ENCODE data around the gene AFF4.
A peak's percentile ranks its signal among the peaks of the same experiment; 100 is the strongest.
"Not testable (repeated sequence)": the region's sequence is repeated elsewhere in the genome, so short reads cannot be mapped to it uniquely, and the experiment has no call there.

AFF4 gene

DNA sequence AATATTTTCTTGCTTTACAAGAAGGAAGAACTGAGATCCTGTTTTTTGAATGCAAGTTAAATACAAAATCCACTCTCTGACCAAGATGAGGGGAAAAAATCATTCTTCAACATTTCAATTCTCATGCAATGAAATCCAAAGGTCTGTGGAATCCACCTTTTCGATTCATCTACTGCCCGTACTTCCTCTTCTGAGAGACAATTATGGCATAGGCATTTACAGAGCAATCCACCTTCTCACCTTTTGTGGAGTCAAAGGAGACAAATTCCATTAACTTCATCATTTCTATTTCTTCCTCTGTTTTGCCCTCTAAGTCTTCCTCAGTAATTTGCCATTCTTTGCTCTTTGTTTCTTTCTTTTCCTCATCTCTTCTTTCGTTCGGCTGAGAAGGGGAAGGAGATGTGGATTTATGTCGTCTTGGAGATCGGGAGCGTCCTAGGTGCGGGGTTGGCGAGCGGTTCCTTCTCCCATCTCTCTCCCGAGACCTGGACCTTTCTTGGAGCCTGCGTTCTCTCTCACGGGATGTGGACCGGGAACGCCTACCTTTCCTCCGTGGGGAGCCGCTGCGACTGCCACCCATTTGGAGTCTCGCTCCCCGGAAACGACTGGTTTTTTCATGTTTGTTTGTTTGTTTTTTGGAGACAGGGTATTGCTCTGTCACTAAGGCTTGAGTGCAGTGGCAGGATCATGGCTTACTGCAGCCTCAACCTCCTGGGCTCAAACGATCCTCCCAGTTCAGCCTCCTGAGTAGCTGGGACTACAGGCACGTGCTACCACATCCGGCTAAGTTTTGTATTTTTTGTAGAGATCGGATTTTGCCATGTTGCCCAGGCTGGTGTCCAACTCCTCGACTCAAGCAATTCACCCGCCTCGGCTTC, 24.3 kb upstream of the AFF4 start:
- TF ChIP-seq, protein P1, sequence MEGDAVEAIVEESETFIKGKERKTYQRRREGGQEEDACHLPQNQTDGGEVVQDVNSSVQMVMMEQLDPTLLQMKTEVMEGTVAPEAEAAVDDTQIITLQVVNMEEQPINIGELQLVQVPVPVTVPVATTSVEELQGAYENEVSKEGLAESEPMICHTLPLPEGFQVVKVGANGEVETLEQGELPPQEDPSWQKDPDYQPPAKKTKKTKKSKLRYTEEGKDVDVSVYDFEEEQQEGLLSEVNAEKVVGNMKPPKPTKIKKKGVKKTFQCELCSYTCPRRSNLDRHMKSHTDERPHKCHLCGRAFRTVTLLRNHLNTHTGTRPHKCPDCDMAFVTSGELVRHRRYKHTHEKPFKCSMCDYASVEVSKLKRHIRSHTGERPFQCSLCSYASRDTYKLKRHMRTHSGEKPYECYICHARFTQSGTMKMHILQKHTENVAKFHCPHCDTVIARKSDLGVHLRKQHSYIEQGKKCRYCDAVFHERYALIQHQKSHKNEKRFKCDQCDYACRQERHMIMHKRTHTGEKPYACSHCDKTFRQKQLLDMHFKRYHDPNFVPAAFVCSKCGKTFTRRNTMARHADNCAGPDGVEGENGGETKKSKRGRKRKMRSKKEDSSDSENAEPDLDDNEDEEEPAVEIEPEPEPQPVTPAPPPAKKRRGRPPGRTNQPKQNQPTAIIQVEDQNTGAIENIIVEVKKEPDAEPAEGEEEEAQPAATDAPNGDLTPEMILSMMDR (IDR thresholded peaks at IDR 0.05; ENCODE audit: low read depth, low read length) = no peak
- no peak overlapping the region for H3K4me3 ChIP-seq (replicated peaks in 1 of 2; ENCODE audit: low read depth in 2 of 2, low read length in 2 of 2)
- no peak for DNase-seq (ENCODE audit: low read depth in 2 of 2)

DNA sequence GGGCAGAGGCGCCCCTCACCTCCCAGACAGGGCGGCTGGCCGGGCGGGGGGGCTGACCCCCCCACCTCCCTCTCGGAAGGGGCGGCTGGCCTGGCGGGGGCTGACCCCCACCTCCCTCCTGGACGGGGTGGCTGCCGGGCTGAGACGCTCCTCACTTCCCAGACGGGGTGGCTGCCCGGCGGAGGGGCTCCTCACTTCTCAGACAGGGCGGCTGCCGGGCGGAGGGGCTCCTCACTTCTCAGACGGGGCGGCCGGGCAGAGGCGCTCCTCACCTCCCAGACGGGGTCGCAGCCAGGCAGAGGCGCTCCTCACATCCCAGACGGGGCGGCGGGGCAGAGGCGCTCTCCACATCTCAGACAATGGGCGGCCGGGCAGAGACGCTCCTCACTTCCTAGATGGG, 19.5 kb upstream of the AFF4 start:
- DNase-seq (ENCODE audit: low read depth in 2 of 2); H3K4me3 ChIP-seq (replicated peaks in 1 of 2; ENCODE audit: low read depth in 2 of 2, low read length in 2 of 2): not testable (repeated sequence)

DNA sequence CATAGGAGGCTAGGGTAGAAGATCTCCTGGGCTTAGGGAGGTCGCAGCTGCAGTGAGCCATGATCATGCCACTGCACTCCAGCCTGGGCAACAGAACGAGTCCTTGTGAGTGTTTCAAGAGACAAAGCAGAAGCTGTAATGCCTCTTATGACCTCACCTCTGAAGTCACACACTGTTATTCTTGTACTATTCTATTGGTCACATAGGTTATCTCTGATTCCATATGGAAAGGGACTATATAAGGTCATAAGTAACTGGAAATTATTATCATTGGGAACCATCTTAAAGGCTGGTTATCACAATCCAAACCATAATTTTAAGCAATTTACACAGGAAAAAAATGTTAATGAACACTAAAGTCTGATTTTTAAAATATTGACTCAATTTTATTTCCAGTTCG, 17.9 kb upstream of the AFF4 start:
- TF ChIP-seq, protein P1 (IDR thresholded peaks at IDR 0.05; ENCODE audit: low read depth, low read length) = no peak
- DNase-seq (ENCODE audit: low read depth in 2 of 2) = no peak

DNA sequence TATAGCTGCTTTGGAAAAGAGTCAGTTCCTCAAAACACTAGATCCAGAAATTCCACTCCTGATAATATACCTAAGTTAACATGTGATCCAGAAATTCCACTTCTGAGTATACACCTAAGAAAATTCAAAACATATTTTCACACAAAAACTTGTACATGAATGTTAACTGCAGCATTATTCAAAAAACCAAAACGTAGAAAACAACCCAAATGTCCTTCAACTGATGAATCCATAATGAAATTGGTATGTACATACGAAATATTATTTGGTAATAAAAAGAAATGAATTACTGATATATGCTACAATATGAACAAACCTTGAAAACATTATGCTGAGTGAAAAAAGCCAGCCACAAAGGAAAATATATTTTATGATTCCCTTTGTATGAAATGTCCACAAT, 16.5 kb upstream of the AFF4 start:
- no peak for DNase-seq (ENCODE audit: low read depth in 2 of 2)
- no peak overlapping the region for H3K4me3 ChIP-seq (replicated peaks in 1 of 2; ENCODE audit: low read depth in 2 of 2, low read length in 2 of 2)
- TF ChIP-seq, protein P1 (IDR thresholded peaks at IDR 0.05; ENCODE audit: low read depth, low read length) = no peak

More for the DNA sequence above, 17.9 kb upstream of the AFF4 start:
- H3K4me3 ChIP-seq (replicated peaks in 1 of 2; ENCODE audit: low read depth in 2 of 2, low read length in 2 of 2) = no peak overlapping the region

DNA sequence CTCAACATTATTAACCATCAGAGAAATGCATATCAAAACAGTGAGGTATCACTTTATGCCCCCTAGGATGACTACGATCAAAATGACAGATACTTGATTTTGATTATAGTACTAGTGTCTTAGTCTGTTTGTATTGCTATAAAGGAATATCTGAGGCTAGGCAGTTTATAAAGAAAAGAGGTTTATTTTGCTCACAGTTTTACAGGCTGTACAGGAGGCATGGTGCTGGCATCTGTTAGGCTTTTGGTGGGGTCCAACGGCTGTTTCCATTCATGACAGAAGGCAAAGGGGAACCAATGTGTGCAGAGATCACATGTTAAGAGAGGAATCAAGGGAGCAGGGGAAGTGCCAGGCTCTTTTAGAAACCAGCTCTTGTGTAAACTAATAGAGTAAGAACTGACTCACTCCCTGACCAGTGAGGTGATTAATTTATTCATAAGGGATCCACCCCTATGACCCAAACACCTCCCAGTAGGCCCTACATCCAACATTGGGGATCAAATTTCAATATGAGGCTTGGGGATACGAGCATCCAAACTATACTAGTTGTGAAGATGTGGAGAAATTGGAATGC, 16.0 kb upstream of the AFF4 start:
- peak in 1 of 2 donors; percentile 55 for DNase-seq (ENCODE audit: low read depth in 2 of 2)
- H3K4me3 ChIP-seq (replicated peaks in 1 of 2; ENCODE audit: low read depth in 2 of 2, low read length in 2 of 2) = no peak overlapping the region
- TF ChIP-seq, protein P1 (IDR thresholded peaks at IDR 0.05; ENCODE audit: low read depth, low read length) = no peak

DNA sequence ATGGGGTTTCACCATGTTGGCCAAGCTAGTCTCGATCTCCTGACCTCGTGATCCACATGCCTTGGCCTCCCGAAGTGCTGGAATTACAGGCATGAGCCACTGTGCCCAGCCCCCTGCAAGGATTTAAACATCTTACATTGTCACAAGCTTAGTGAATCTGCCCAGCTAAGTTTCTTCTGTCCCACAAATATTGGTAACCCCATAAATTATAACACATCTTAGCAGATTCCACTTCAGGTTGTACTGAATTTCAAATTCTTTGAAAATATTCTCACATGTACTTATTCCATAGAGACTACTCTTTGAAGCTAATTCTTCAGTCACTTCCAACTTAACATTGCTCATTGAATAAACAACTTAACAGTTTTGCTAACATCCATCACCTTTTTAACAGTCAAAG, 13.4 kb upstream of the AFF4 start:
- TF ChIP-seq, protein P1 (IDR thresholded peaks at IDR 0.05; ENCODE audit: low read depth, low read length) = no peak
- no peak for DNase-seq (ENCODE audit: low read depth in 2 of 2)
- no peak overlapping the region for H3K4me3 ChIP-seq (replicated peaks in 1 of 2; ENCODE audit: low read depth in 2 of 2, low read length in 2 of 2)

DNA sequence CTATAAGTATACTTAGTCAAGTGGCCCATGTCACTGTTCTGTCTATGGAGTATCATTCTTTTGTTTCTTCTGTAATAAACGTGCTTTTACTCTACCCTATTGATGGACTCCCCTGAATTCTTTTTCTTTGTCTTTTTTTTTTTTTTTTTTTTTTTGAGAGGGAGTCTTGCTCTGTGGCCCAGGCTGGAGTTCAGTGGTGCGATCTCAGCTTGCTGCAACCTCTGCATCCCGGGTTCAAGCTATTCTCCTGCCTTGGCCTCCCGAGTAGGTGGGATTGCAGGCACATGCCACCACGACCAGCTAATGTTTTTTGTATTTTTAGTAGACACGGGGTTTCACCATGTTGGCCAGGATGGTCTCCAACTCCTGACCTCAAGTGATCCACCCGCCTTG, 9.0 kb upstream of the AFF4 start:
- H3K4me3 ChIP-seq (replicated peaks in 1 of 2; ENCODE audit: low read depth in 2 of 2, low read length in 2 of 2); DNase-seq (ENCODE audit: low read depth in 2 of 2): not testable (repeated sequence)
